Measurements from ENCODE around the gene PSMD3. TPM values are rescaled to one million over a fixed set of nuclear protein-coding genes. Genes with fewer than 3 reads are reported as not detected.

The PSMD3 gene
- total and polyA plus RNA-seq, 2 of the 4 experiments (the other 2 are of a cell fraction): 123 to 155 TPM

DNA sequence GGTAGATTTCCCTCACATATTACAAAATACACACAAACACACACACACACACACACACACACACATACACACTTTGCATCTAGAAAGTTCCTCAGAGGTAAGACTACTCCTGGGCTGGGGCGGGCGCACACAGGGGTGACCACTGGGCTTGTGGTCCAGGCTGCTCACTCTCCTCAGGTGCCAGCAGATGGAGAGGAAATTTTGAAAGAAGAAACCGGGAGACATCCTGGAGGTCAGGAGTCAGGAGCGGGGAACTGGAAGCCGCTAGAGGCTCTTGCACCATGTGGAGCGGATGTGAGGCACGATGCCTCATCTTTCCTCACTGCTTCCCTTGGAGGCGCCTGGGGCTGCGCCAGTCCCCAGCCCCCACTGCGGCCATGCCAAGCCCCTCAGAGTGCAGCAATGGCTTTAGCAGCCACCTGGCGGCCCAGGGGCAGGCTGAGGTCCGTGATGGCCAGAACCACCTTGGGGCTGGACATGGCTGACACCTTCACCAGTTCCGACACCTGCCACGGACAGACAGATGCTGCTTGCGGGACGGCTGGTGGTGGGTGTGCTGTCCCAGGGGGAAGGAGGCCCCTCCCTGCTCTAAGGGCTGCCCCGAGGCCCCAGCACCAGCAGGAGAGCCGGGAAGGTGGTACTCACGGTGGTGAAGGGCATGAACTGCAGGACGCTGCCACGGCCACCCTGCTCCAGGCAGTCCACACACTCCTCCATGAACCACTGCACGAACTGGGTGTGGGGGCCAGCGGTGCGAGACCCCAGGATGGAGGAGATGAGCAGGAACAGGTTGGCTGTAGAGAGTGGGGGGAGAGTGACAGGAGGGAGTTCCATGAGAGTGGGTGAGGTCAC lies 38.8 kb downstream of the PSMD3 start:
- CTCF ChIA-PET: interaction anchor here (1.0 to 1.2 kb wide), 2 partner anchors 8 to 92 kb away, joined by 3 read pairs; no protein-coding TSS in a partner anchor
- TF ChIP-seq, protein P1, sequence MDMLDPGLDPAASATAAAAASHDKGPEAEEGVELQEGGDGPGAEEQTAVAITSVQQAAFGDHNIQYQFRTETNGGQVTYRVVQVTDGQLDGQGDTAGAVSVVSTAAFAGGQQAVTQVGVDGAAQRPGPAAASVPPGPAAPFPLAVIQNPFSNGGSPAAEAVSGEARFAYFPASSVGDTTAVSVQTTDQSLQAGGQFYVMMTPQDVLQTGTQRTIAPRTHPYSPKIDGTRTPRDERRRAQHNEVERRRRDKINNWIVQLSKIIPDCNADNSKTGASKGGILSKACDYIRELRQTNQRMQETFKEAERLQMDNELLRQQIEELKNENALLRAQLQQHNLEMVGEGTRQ (IDR thresholded peaks at IDR 0.05; ENCODE audit: low read depth, low read length): peak; percentile 55; the same call in 1 of the 2 replicates
- TF ChIP-seq CEBPB (IDR thresholded peaks at IDR 0.05; ENCODE audit: low read depth, low read length): peak; percentile 89
- TF ChIP-seq POLR2A (IDR thresholded peaks at IDR 0.05; ENCODE audit: low read depth, low read length): no peak
- TF ChIP-seq NFE2L2 (IDR thresholded peaks at IDR 0.05; ENCODE audit: low read depth, low read length): no peak
- TF ChIP-seq BHLHE40 (IDR thresholded peaks at IDR 0.05; ENCODE audit: low read depth, low read length): 0 out of 2 replicates have a peak, but pooled peaks have one; percentile 26
- TF ChIP-seq MXI1 (IDR thresholded peaks at IDR 0.05; ENCODE audit: borderline replicate concordance, low read depth, low read length): peak; percentile 58; the same call in 1 of the 2 replicates
- TF ChIP-seq MAFK (IDR thresholded peaks at IDR 0.05; ENCODE audit: low read depth, low read length): no peak
- no peak for TF ChIP-seq RAD21 (IDR thresholded peaks at IDR 0.05; ENCODE audit: low read length)
- no peak for TF ChIP-seq SMC3 (IDR thresholded peaks at IDR 0.05; ENCODE audit: low read depth, low read length)
- TF ChIP-seq RFX5 (IDR thresholded peaks at IDR 0.05; ENCODE audit: low read depth, low read length): no peak
- no peak for TF ChIP-seq RCOR1 (IDR thresholded peaks at IDR 0.05; ENCODE audit: insufficient replicate concordance, low read length)
- no peak for TF ChIP-seq CHD1 (IDR thresholded peaks at IDR 0.05; ENCODE audit: low read depth, low read length)
- TF ChIP-seq MAZ (IDR thresholded peaks at IDR 0.05; ENCODE audit: borderline replicate concordance, low read depth, low read length): no peak
- TF ChIP-seq, protein P2, sequence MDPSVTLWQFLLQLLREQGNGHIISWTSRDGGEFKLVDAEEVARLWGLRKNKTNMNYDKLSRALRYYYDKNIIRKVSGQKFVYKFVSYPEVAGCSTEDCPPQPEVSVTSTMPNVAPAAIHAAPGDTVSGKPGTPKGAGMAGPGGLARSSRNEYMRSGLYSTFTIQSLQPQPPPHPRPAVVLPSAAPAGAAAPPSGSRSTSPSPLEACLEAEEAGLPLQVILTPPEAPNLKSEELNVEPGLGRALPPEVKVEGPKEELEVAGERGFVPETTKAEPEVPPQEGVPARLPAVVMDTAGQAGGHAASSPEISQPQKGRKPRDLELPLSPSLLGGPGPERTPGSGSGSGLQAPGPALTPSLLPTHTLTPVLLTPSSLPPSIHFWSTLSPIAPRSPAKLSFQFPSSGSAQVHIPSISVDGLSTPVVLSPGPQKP (IDR thresholded peaks at IDR 0.05; ENCODE audit: borderline replicate concordance, low read depth, low read length): no peak
- 0 out of 2 replicates have a peak, but pooled peaks have one; percentile 6 for TF ChIP-seq FOS (IDR thresholded peaks at IDR 0.05; ENCODE audit: low read depth, low read length)

More for the DNA sequence above, 38.8 kb downstream of the PSMD3 start:
- H3K36me3 ChIP-seq (ENCODE audit: control insufficient read depth, insufficient read depth, low read length): peaks cover 21% of the 10 kb centered on the region; the same call in 1 of the 2 replicates
- peak overlapping the region; percentile 92 for H3K14ac ChIP-seq (replicated peaks; ENCODE audit: low read depth, low read length)
- H3K9ac ChIP-seq (ENCODE audit: low read depth, low read length): no peak overlapping the region
- dilution Hi-C loops (cut with HindIII; ENCODE audit: low sequenced_read_pairs, unreplicated experiment) (no loop called here), intact Hi-C loops (cut with micrococcal nuclease) (no loop called here), in situ Hi-C loops (cut with MboI; ENCODE audit: low sequenced_read_pairs) (no loop called here)
- peak overlapping the region; percentile 90; the same call in 1 of the 2 replicates for H3K23ac ChIP-seq (ENCODE audit: low read depth, low read length)
- H4K8ac ChIP-seq (ENCODE audit: low read depth in 2 of 2, low read length in 2 of 2): peak overlapping the region; percentile 71 to 75; a peak in 3 of 4 replicates
- H2AK5ac ChIP-seq (ENCODE audit: low read depth, low read length): peak overlapping the region; percentile 97
- H2AFZ ChIP-seq (replicated peaks; ENCODE audit: low read length, poor library complexity): peak overlapping the region; percentile 83
- H3K9me3 ChIP-seq (ENCODE audit: control insufficient read depth, insufficient read depth, low read length): no peaks in the 10 kb centered on the region
- H3K9me1 ChIP-seq (ENCODE audit: insufficient read depth, low read length): peaks cover 2% of the 10 kb centered on the region; the same call in 1 of the 2 replicates
- peak overlapping the region; percentile 76 for H4K91ac ChIP-seq (ENCODE audit: insufficient read depth, low read depth, low read length)
- H3K27ac ChIP-seq (ENCODE audit: insufficient read depth, low read length): peak overlapping the region; percentile 64; the same call in 1 of the 2 replicates
- no peaks in the 10 kb centered on the region for H4K20me1 ChIP-seq (ENCODE audit: insufficient read depth, low read length)
- no peak overlapping the region for H3K4me3 ChIP-seq (ENCODE audit: insufficient read depth, low read depth, low read length)
- H4K5ac ChIP-seq (ENCODE audit: low read depth, low read length): peak overlapping the region; percentile 54; the same call in 1 of the 2 replicates
- no peak overlapping the region for H3K18ac ChIP-seq (ENCODE audit: low read depth, low read length)
- no peak overlapping the region for H3K4me2 ChIP-seq (ENCODE audit: low read depth, low read length)
- H2AK9ac ChIP-seq (replicated peaks; ENCODE audit: low read depth, low read length, poor library complexity): peak overlapping the region; percentile 60
- H2BK15ac ChIP-seq (ENCODE audit: low read depth, low read length): peak overlapping the region; percentile 81; the same call in 2 of the 3 replicates
- DNase-seq (peak; percentile 86), ATAC-seq (ENCODE audit: low read depth) (peak; percentile 35)
- H3K4me1 ChIP-seq (ENCODE audit: control insufficient read depth, insufficient read depth, low read length): peaks cover 37% of the 10 kb centered on the region
- 53% methylated on average over 8 of the region's 24 CpGs; no CpG with 5 or more reads in 1 of the 2 experiments for WGBS, 2 experiments (ENCODE audit: extremely low coverage in 2 of 2, insufficient read length in 1 of 2)
- H3K79me1 ChIP-seq (ENCODE audit: low read depth in 1 of 2, low read length in 2 of 2): 0 out of 4 replicates have a peak, but pooled peaks cover 0 to 6% of the 10 kb centered on the region in 2 experiments
- peak overlapping the region; percentile 9 for H3K56ac ChIP-seq (ENCODE audit: extremely low read depth, insufficient read depth, low read length)
- POLR2A ChIA-PET (ENCODE audit: unreplicated experiment): no interaction called here
- peak overlapping the region; percentile 85 for H2BK120ac ChIP-seq (ENCODE audit: low read depth, low read length)
- BruUV-seq (replicated peaks): TSS peak; percentile 84
- peak overlapping the region; percentile 88 for H3K4ac ChIP-seq (ENCODE audit: low read depth, low read length)
- no peaks in the 10 kb centered on the region for H3K27me3 ChIP-seq (ENCODE audit: control insufficient read depth, insufficient read depth, low read length)
- peak overlapping the region; percentile 73 for H2BK5ac ChIP-seq (ENCODE audit: low read depth, low read length, poor library complexity, severe bottlenecking)
- H2BK20ac ChIP-seq (ENCODE audit: low read depth, low read length): peak overlapping the region; percentile 77; the same call in 1 of the 2 replicates
